Measurements from ENCODE around the gene CCL4L2.
"Not testable (repeated sequence)": the region's sequence is repeated elsewhere in the genome, so short reads cannot be mapped to it uniquely, and the experiment has no call there.

The CCL4L2 gene

GRCh38 chr17:36198831-36199465 lies 11.9 kb upstream of the CCL4L2 start:
- Histone ChIP-seq H3K4me3 (ENCODE audit: low read depth, low read length) (no peak overlapping the region), H3K9me3 (ENCODE audit: control insufficient read depth, insufficient read depth, low read depth, low read length) (no peaks in the 10 kb centered on the region), H3K36me3 (ENCODE audit: control insufficient read depth in 2 of 2, insufficient read depth in 1 of 2, low read length in 2 of 2) (no peaks in the 10 kb centered on the region), H3K27ac (ENCODE audit: extremely low read depth, low read depth, low read length) (no peak overlapping the region), H3K4me1 (ENCODE audit: control insufficient read depth, insufficient read depth, low read length) (no peaks in the 10 kb centered on the region)
- CTCF ChIA-PET: no interaction called here
- POLR2A ChIA-PET: no interaction called here
- no peak for TF ChIP-seq REST (tag by site-specific recombination; IDR thresholded peaks at IDR 0.05)
- TF ChIP-seq, protein P1, sequence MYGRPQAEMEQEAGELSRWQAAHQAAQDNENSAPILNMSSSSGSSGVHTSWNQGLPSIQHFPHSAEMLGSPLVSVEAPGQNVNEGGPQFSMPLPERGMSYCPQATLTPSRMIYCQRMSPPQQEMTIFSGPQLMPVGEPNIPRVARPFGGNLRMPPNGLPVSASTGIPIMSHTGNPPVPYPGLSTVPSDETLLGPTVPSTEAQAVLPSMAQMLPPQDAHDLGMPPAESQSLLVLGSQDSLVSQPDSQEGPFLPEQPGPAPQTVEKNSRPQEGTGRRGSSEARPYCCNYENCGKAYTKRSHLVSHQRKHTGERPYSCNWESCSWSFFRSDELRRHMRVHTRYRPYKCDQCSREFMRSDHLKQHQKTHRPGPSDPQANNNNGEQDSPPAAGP (tag by site-specific recombination; IDR thresholded peaks at IDR 0.05): no peak
- TF ChIP-seq, protein P2, sequence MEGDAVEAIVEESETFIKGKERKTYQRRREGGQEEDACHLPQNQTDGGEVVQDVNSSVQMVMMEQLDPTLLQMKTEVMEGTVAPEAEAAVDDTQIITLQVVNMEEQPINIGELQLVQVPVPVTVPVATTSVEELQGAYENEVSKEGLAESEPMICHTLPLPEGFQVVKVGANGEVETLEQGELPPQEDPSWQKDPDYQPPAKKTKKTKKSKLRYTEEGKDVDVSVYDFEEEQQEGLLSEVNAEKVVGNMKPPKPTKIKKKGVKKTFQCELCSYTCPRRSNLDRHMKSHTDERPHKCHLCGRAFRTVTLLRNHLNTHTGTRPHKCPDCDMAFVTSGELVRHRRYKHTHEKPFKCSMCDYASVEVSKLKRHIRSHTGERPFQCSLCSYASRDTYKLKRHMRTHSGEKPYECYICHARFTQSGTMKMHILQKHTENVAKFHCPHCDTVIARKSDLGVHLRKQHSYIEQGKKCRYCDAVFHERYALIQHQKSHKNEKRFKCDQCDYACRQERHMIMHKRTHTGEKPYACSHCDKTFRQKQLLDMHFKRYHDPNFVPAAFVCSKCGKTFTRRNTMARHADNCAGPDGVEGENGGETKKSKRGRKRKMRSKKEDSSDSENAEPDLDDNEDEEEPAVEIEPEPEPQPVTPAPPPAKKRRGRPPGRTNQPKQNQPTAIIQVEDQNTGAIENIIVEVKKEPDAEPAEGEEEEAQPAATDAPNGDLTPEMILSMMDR (tag by site-specific recombination; IDR thresholded peaks at IDR 0.05): no peak
- TF ChIP-seq SP3 (tag by site-specific recombination; IDR thresholded peaks at IDR 0.05): no peak
- no peak for TF ChIP-seq GFI1B (tag by site-specific recombination; IDR thresholded peaks at IDR 0.05)

DNA sequence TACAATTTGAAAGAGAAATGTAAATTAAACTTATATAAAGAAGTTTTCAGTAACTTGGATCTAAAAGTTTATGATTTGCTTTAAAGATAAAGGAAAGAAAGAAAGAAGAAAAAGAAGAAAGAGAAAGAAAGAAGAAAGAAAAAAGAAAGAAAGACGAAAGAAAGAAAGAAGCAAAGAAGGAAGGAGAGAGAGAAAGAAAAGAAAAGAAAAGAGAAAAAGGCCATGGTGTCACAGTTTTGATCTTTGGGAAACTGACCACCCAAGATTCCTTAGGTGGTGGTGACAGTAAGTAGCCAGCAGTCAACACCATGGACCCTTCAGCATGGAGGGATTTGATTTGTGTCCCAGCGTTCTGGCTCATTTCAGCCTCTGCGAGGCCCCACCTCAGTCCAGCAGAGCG lies 9.8 kb upstream of the CCL4L2 start:
- POLR2A ChIA-PET; H3K4me3 ChIP-seq (ENCODE audit: low read depth, low read length); H3K9me3 ChIP-seq (ENCODE audit: control insufficient read depth, insufficient read depth, low read depth, low read length); H3K27ac ChIP-seq (ENCODE audit: extremely low read depth, low read depth, low read length); H3K4me1 ChIP-seq (ENCODE audit: control insufficient read depth, insufficient read depth, low read length); CTCF ChIA-PET; H3K36me3 ChIP-seq (ENCODE audit: control insufficient read depth in 2 of 2, insufficient read depth in 1 of 2, low read length in 2 of 2): not testable (repeated sequence)

DNA sequence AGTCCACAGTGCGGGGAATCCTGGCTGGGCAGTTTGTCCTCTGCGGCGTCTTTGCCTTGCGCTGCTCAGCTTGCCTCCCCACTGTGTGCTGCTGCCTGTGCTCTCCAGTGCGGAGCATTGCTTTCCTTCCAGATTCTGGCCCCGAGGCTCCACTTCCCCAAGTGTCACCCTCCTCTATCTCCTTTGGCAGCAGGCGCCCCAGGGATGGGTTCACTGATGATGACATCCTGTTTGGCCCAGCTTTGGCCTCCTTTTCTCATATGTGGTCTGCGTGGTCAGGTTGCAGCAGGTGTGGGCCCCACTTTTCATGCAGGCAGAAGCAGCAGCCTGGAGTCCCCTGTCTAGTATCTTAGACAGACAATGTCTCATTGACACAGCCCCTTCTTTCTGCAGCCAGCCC lies 9.4 kb upstream of the CCL4L2 start:
- H3K36me3 ChIP-seq (ENCODE audit: control insufficient read depth in 2 of 2, insufficient read depth in 1 of 2, low read length in 2 of 2); H3K4me3 ChIP-seq (ENCODE audit: low read depth, low read length); H3K4me1 ChIP-seq (ENCODE audit: control insufficient read depth, insufficient read depth, low read length); H3K27ac ChIP-seq (ENCODE audit: extremely low read depth, low read depth, low read length); CTCF ChIA-PET; H3K9me3 ChIP-seq (ENCODE audit: control insufficient read depth, insufficient read depth, low read depth, low read length); POLR2A ChIA-PET: not testable (repeated sequence)

- ChIA-PET CTCF (no interaction called here), POLR2A (no interaction called here)
- Histone ChIP-seq H3K4me3 (ENCODE audit: low read depth, low read length) (no peak overlapping the region), H3K36me3 (ENCODE audit: control insufficient read depth in 2 of 2, insufficient read depth in 1 of 2, low read length in 2 of 2) (no peaks in the 10 kb centered on the region), H3K27ac (ENCODE audit: extremely low read depth, low read depth, low read length) (no peak overlapping the region), H3K9me3 (ENCODE audit: control insufficient read depth, insufficient read depth, low read depth, low read length) (no peaks in the 10 kb centered on the region), H3K4me1 (ENCODE audit: control insufficient read depth, insufficient read depth, low read length) (no peaks in the 10 kb centered on the region)
- no peak for TF ChIP-seq PRDM1 (tag by site-specific recombination; IDR thresholded peaks at IDR 0.05)
- no peak for TF ChIP-seq MYNN (tag by site-specific recombination; IDR thresholded peaks at IDR 0.05; ENCODE audit: borderline replicate concordance)
- TF ChIP-seq GLI4 (tag by site-specific recombination; IDR thresholded peaks at IDR 0.05): no peak
- TF ChIP-seq ZNF266 (tag by site-specific recombination; IDR thresholded peaks at IDR 0.05; ENCODE audit: low read depth): no peak
- TF ChIP-seq GLIS1 (tag by site-specific recombination; IDR thresholded peaks at IDR 0.05): no peak
- TF ChIP-seq ZNF473 (tag by site-specific recombination; IDR thresholded peaks at IDR 0.05): no peak
- TF ChIP-seq REPIN1 (tag by site-specific recombination; IDR thresholded peaks at IDR 0.05; ENCODE audit: low read depth): no peak
- TF ChIP-seq, protein P2 (tag by site-specific recombination; IDR thresholded peaks at IDR 0.05): no peak
These were observed 7.5 kb upstream of the CCL4L2 start for GRCh38 chr17:36203335-36203734.

Data from HEK293 (cell line).